Dedifferentiated amniotic fluid mesenchymal stem cell (primary cell): ENCODE measurements around the gene INSIG1.

Experiments used
- DNase-seq: peaks from one replicate; pipeline ENCODE4 v3.0.0-alpha.2; 2016; ENCODE audit errors: extremely low spot score

INSIG1 gene

GRCh38 chr7:155297517-155298287 lies at the start of gene INSIG1:
Gene INSIG1, plus strand, starts transcription at chr7:155297878. Its CDS starts 408 bp downstream, at chr7:155298286.
- peak; percentile 87 for DNase-seq

GRCh38 chr7:155248366-155248756 lies 49.3 kb upstream of the INSIG1 start:
- no peak for DNase-seq

- DNase-seq, result no peak
Observed at GRCh38 chr7:155251831-155252230, 45.8 kb upstream of the INSIG1 start.

- no peak for DNase-seq
Observed at GRCh38 chr7:155252444-155252887, 45.2 kb upstream of the INSIG1 start.

- no peak for DNase-seq
Observed at GRCh38 chr7:155252892-155253501, 44.7 kb upstream of the INSIG1 start.

GRCh38 chr7:155254018-155254417 lies 43.7 kb upstream of the INSIG1 start:
- no peak for DNase-seq

- no peak for DNase-seq
Observed at GRCh38 chr7:155255071-155255470, 42.6 kb upstream of the INSIG1 start.

GRCh38 chr7:155255621-155256020 lies 42.1 kb upstream of the INSIG1 start:
- no peak for DNase-seq

- DNase-seq, result no peak
Observed at GRCh38 chr7:155256081-155256760, 41.5 kb upstream of the INSIG1 start.

- DNase-seq, result no peak
Observed at GRCh38 chr7:155256761-155257481, 40.8 kb upstream of the INSIG1 start.

- peak; percentile 26 for DNase-seq
Observed at GRCh38 chr7:155257482-155258225, 40.0 kb upstream of the INSIG1 start.

- DNase-seq, result peak; percentile 38
Observed at GRCh38 chr7:155258226-155258560, 39.5 kb upstream of the INSIG1 start.

GRCh38 chr7:155259866-155260497 lies 37.7 kb upstream of the INSIG1 start:
- DNase-seq, result no peak

GRCh38 chr7:155260498-155260872 lies 37.2 kb upstream of the INSIG1 start:
- no peak for DNase-seq

- no peak for DNase-seq
Observed at GRCh38 chr7:155261031-155261985, 36.4 kb upstream of the INSIG1 start.

GRCh38 chr7:155262031-155262430 lies 35.6 kb upstream of the INSIG1 start:
- DNase-seq, result no peak

GRCh38 chr7:155263051-155263450 lies 34.6 kb upstream of the INSIG1 start:
- DNase-seq, result no peak

- no peak for DNase-seq
Observed at GRCh38 chr7:155263581-155264143, 34.0 kb upstream of the INSIG1 start.

GRCh38 chr7:155265144-155265543 lies 32.5 kb upstream of the INSIG1 start:
- no peak for DNase-seq

- DNase-seq, result no peak
Observed at GRCh38 chr7:155265961-155266360, 31.7 kb upstream of the INSIG1 start.
